Measurements from ENCODE around the gene ZNF580. TPM values are rescaled to one million over a fixed set of nuclear protein-coding genes. Genes with fewer than 3 reads are reported as not detected.

ZNF580 gene
- total RNA-seq, 1 donor from 2014 or later = 81.2 TPM

DNA sequence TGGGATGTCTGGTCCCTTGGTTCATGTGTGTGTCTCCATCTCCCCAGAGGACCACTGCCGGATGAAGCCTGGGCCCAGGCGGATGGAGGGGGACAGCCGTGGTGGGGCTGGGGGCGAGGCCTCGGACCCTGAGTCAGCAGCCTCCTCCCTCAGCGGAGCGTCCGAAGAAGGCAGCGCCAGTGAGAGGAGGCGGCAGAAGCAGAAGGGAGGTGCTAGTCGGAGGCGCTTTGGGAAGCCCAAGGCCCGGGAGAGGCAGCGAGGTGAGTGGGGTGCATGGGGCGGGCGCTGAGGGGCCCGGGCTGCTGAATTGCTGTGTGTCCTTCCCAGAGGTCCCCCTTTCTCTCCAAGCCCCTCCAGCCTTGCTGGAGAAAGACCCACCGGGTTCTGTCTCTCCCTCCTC, 10.4 kb downstream of the ZNF580 start:
- ChIA-PET CTCF (no interaction called here), POLR2A (no interaction called here)
- Mint-ChIP-seq H3K4me3 (peak overlapping the region; percentile 74), H3K27me3 (no peaks in the 10 kb centered on the region), H3K27ac (no peak overlapping the region), H3K4me1 (peaks cover 45% of the 10 kb centered on the region), H3K36me3 (ENCODE audit: low read depth) (peaks cover 43% of the 10 kb centered on the region), H3K9me3 (no peaks in the 10 kb centered on the region)
- intact Hi-C loops (cut with micrococcal nuclease) = loop anchor here (5.0 kb wide), 1 partner anchor 1784 kb away; the partner anchor contains the start of gene MYADM
- DNase-seq (no peak), ATAC-seq (ENCODE audit: low read depth) (no peak)
- TF ChIP-seq, protein P1, sequence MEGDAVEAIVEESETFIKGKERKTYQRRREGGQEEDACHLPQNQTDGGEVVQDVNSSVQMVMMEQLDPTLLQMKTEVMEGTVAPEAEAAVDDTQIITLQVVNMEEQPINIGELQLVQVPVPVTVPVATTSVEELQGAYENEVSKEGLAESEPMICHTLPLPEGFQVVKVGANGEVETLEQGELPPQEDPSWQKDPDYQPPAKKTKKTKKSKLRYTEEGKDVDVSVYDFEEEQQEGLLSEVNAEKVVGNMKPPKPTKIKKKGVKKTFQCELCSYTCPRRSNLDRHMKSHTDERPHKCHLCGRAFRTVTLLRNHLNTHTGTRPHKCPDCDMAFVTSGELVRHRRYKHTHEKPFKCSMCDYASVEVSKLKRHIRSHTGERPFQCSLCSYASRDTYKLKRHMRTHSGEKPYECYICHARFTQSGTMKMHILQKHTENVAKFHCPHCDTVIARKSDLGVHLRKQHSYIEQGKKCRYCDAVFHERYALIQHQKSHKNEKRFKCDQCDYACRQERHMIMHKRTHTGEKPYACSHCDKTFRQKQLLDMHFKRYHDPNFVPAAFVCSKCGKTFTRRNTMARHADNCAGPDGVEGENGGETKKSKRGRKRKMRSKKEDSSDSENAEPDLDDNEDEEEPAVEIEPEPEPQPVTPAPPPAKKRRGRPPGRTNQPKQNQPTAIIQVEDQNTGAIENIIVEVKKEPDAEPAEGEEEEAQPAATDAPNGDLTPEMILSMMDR (IDR thresholded peaks at IDR 0.05) = no peak

DNA sequence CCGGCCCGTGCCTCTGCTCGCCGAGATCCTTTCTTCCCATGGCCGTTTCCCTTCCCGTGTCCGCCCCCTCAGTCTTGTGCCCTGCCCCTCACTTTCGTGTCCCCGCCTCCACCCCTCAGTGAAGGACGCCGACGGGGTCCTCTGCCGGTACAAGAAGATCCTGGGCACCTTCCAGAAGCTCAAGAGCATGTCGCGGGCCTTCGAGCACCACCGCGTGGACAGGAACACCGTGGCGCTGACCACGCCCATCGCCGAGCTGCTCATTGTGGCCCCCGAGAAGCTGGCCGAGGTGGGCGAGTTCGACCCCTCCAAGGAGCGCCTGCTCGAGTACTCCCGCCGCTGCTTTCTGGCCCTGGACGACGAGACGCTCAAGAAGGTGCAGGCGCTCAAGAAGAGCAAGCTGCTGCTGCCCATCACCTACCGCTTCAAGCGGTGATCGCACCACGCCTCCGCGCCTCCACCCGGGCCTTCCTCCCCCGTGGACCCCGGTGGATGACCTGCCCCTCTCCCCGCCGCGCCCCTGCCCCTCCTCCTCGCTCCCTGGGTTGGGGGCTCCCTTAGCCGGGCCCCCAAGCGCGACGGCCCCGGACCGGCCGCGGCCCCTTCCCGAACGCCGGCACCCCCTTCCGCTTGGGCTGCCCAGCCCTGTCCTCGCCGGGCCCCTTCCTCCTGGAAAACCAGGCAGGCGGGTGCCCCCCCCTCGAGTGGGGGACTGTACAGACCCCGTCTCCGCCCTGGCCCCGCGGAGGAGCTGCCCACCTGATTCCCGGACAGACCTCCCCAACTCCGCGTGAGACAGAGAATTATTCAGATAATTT, 11.7 kb downstream of the ZNF580 start:
- H3K4me3 Mint-ChIP-seq = peak overlapping the region; percentile 15
- TF ChIP-seq, protein P1 (IDR thresholded peaks at IDR 0.05) = no peak
- ChIA-PET CTCF (interaction anchor here (1.1 to 2.0 kb wide), 5 partner anchors 8 to 19 kb away, joined by 3 to 12 read pairs (median 4); no protein-coding TSS in a partner anchor), POLR2A (interaction anchor here (0.7 to 2.5 kb wide), 5 partner anchors 8 to 53 kb away, joined by 5 to 45 read pairs (median 13); partner anchors contain the start of genes FIZ1, ZNF524 and ZNF581)
- H3K36me3 Mint-ChIP-seq (ENCODE audit: low read depth) = peaks cover 43% of the 10 kb centered on the region
- H3K27me3 Mint-ChIP-seq = no peaks in the 10 kb centered on the region
- H3K27ac Mint-ChIP-seq = peak overlapping the region; percentile 41
- H3K9me3 Mint-ChIP-seq = no peaks in the 10 kb centered on the region
- intact Hi-C loops (cut with micrococcal nuclease) = loop anchor here (1.0 to 5.0 kb wide), 3 partner anchors 20 to 1785 kb away; partner anchors contain the start of gene MYADM
- ATAC-seq (ENCODE audit: low read depth) = no peak
- no peak for DNase-seq
- H3K4me1 Mint-ChIP-seq = peaks cover 49% of the 10 kb centered on the region

DNA sequence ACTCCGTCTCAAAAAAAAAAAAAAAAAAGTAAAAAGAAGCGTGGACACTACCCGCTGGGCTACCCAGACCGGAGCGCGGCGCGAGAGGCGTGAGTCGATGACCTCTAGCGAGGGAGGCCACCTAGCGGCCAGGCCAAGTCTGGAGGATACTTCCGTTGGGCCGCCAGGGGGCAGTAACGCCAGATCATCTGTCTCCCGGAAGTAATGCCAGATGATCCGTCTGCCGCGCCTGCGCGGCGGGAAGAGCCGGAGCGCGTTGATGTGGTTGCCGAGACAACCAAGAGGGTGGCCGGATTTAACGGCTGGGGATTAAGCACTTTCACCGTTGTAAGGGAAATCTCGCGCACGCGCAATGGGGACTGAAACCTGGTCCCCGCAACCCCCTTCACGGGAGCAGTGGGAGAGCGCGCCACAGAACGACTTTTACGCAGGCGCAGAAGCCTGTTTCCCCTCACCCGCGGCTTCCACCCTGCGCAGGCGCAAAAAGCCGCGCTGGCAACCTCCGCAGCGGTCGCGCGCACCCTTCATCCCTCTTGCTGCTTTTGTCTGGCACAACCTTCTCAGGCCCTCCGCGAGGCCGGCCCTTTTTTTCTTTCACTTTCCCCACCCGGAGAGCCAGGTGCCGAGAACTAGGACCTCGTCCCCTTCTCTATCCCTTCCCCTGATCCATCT, 13.0 kb downstream of the ZNF580 start:
- H3K36me3 Mint-ChIP-seq (ENCODE audit: low read depth) = peaks cover 47% of the 10 kb centered on the region
- no peaks in the 10 kb centered on the region for H3K9me3 Mint-ChIP-seq
- peaks cover 56% of the 10 kb centered on the region for H3K4me1 Mint-ChIP-seq
- intact Hi-C loops (cut with micrococcal nuclease) = loop anchor here (1.0 to 5.0 kb wide), 12 partner anchors 10 to 1786 kb away; partner anchors contain the start of genes FIZ1, KMT5C, MYADM and RPL28
- H3K27me3 Mint-ChIP-seq = no peaks in the 10 kb centered on the region
- DNase-seq (peak; percentile 95), ATAC-seq (ENCODE audit: low read depth) (peak; percentile 38)
- ChIA-PET CTCF (interaction anchor here (0.9 to 2.0 kb wide), 12 partner anchors 9 to 73 kb away, joined by 3 to 12 read pairs (median 4); partner anchors contain the start of gene ZNF579), POLR2A (interaction anchor here (0.6 to 2.5 kb wide), 41 partner anchors 9 to 1538 kb away, joined by 3 to 55 read pairs (median 6); partner anchors contain the start of genes EPN1, FIZ1, ISOC2 and KMT5C)
- H3K4me3 Mint-ChIP-seq = peak overlapping the region; percentile 95
- H3K27ac Mint-ChIP-seq = peak overlapping the region; percentile 98
- TF ChIP-seq, protein P1 (IDR thresholded peaks at IDR 0.05) = peak; percentile 97

DNA sequence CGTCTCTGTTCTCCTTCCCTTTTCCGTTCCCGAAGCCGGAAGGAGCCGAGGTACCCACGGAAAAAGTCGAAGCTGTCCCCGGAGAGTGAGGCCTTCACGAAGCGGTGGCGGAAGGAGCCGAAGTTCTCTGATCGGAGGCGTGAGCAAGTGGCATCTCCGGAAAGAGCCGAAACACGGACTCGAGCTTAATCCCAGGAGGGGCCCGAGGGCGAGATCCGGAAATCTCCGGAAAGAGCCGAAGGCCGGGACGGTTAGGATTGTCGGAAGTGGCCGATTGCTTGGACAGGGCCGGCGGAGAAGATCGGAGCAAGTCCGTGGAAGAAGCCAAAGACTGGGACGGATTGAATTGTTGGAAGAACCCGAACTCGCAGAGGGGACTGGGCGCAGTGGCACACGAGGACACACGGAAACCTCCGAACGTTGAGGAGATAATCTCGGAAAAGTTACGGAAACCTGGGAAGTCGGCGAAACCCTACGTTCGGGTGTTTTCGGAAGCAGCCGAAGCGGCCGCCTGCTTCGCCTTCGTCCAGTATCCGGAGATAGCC, 13.6 kb downstream of the ZNF580 start:
- POLR2A ChIA-PET = interaction anchor here (0.5 to 2.5 kb wide), 42 partner anchors 9 to 1539 kb away, joined by 3 to 55 read pairs (median 5); partner anchors contain the start of genes EPN1, FIZ1, ISOC2 and KMT5C
- intact Hi-C loops (cut with micrococcal nuclease) = loop anchor here (1.0 to 5.0 kb wide), 10 partner anchors 11 to 1787 kb away; partner anchors contain the start of genes FIZ1, KMT5C, MYADM and RPL28
- H3K27me3 Mint-ChIP-seq = no peaks in the 10 kb centered on the region

More for the DNA sequence above, 13.6 kb downstream of the ZNF580 start:
- CTCF ChIA-PET = interaction anchor here (0.9 to 1.6 kb wide), 7 partner anchors 17 to 74 kb away, joined by 3 to 7 read pairs (median 5); partner anchors contain the start of gene ZNF579
- H3K4me3 Mint-ChIP-seq = peak overlapping the region; percentile 95
- DNase-seq (no peak), ATAC-seq (ENCODE audit: low read depth) (peak; percentile 77)
- no peaks in the 10 kb centered on the region for H3K9me3 Mint-ChIP-seq
- H3K4me1 Mint-ChIP-seq = peaks cover 56% of the 10 kb centered on the region
- peaks cover 49% of the 10 kb centered on the region for H3K36me3 Mint-ChIP-seq (ENCODE audit: low read depth)
- H3K27ac Mint-ChIP-seq = peak overlapping the region; percentile 98
- TF ChIP-seq, protein P1 (IDR thresholded peaks at IDR 0.05) = no peak

All from activated B cell treated with CpG ODN at 0.5 μM for 24 hours (primary cell).